Measurements from ENCODE around the gene PPP2R5D.
"Not testable (repeated sequence)": the region's sequence is repeated elsewhere in the genome, so short reads cannot be mapped to it uniquely, and the experiment has no call there.

Gene PPP2R5D

GRCh38 chr6:43040542-43041257 lies 56.3 kb downstream of the PPP2R5D start:
- H3K4me3 ChIP-seq (replicated peaks; ENCODE audit: low read depth, low read length), result no peak overlapping the region
- TF ChIP-seq CTCF (IDR thresholded peaks at IDR 0.05; ENCODE audit: insufficient read depth, low read length, poor library complexity, severe bottlenecking), result no peak
- no peaks in the 10 kb centered on the region for H3K27me3 ChIP-seq (replicated peaks; ENCODE audit: control insufficient read depth, insufficient read depth, low read length)
- H3K36me3 ChIP-seq (ENCODE audit: control insufficient read depth, insufficient read depth, low read length), result peaks cover 34% of the 10 kb centered on the region
- DNase-seq (ENCODE audit: extremely low read depth, insufficient read length), result no peak

GRCh38 chr6:43041475-43041874 lies 57.1 kb downstream of the PPP2R5D start:
- DNase-seq (ENCODE audit: extremely low read depth, insufficient read length); H3K4me3 ChIP-seq (replicated peaks; ENCODE audit: low read depth, low read length); H3K27me3 ChIP-seq (replicated peaks; ENCODE audit: control insufficient read depth, insufficient read depth, low read length): not testable (repeated sequence)
- peaks cover 35% of the 10 kb centered on the region for H3K36me3 ChIP-seq (ENCODE audit: control insufficient read depth, insufficient read depth, low read length)

DNA sequence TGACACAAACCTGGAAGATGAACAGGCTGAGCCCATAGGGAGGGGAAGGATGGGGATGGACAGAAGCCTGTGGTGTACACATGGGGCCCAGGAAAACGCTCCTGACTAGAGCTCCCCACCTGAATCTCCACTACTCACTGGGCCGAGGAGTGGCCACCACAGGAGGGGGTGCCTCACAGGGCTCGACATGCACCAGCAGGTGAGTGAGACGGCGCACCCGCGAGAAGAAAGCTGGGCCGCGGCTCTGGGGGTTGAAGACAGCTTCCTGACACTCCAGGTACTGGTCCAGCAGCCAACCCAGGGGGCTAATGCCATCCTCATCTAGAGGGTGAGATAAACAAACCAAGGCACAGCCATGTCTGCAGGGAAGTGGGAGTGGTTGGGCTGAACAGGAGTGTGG lies 58.9 kb downstream of the PPP2R5D start:
- DNase-seq (ENCODE audit: extremely low read depth, insufficient read length), result no peak
- H3K27me3 ChIP-seq (replicated peaks; ENCODE audit: control insufficient read depth, insufficient read depth, low read length), result no peaks in the 10 kb centered on the region
- peaks cover 34% of the 10 kb centered on the region for H3K36me3 ChIP-seq (ENCODE audit: control insufficient read depth, insufficient read depth, low read length)
- no peak overlapping the region for H3K4me3 ChIP-seq (replicated peaks; ENCODE audit: low read depth, low read length)
- no peak for TF ChIP-seq CTCF (IDR thresholded peaks at IDR 0.05; ENCODE audit: insufficient read depth, low read length, poor library complexity, severe bottlenecking)

DNA sequence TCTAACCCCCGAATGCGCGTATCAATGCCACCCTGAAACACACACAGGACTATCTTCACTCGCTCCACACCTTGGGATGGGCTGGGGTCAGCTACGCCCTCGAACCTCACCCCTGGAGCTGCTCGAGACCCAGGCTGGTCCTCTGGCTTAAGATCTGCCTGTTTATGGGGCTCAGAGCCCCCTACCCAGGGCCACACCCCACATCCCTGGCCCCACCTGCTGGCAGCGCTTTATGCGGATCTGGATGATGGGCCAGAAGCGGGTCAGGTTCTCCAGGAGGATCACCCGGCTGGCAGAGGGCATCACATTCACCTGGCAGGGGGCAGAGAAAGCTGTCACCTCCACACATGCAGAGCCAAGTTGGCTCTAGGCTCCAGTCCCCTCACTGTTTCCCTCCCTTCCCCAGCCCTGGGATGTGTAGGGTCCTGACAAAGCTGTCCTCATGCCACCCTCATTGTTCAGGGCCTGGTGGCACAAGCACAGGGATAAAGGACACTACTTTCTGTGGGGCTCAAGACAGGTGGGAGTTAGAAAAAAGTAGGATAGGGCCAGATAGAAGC lies 61.1 kb downstream of the PPP2R5D start:
- Histone ChIP-seq H3K36me3 (ENCODE audit: control insufficient read depth, insufficient read depth, low read length) (peaks cover 40% of the 10 kb centered on the region), H3K27me3 (replicated peaks; ENCODE audit: control insufficient read depth, insufficient read depth, low read length) (no peaks in the 10 kb centered on the region), H3K4me3 (replicated peaks; ENCODE audit: low read depth, low read length) (no peak overlapping the region)
- no peak for DNase-seq (ENCODE audit: extremely low read depth, insufficient read length)
- no peak for TF ChIP-seq CTCF (IDR thresholded peaks at IDR 0.05; ENCODE audit: insufficient read depth, low read length, poor library complexity, severe bottlenecking)

DNA sequence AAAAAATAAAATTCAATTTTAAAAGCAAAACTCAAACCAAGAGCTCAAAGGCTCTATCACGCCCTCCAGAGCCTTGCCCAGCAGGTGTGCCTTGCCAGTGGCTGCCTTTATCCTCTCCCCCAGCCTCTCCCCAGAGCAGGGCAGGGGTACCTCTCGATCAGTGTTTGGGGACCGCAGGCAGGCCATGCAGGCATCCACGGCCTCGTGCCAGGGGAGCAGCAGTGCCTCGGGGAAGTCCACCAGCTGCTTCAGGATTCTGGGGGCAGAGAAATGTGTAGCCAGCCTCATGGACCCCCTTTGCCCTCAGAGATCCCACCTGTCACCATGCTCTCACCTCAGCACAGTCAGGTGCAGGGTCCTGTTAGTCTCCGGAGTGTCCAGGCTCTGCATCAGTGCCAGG lies 63.6 kb downstream of the PPP2R5D start:
- TF ChIP-seq CTCF (IDR thresholded peaks at IDR 0.05; ENCODE audit: insufficient read depth, low read length, poor library complexity, severe bottlenecking), result no peak
- peaks cover 34% of the 10 kb centered on the region for H3K36me3 ChIP-seq (ENCODE audit: control insufficient read depth, insufficient read depth, low read length)
- DNase-seq (ENCODE audit: extremely low read depth, insufficient read length), result no peak

GRCh38 chr6:43050981-43051380 lies 66.6 kb downstream of the PPP2R5D start:
- TF ChIP-seq CTCF (IDR thresholded peaks at IDR 0.05; ENCODE audit: insufficient read depth, low read length, poor library complexity, severe bottlenecking), result no peak
- no peak overlapping the region for H3K4me3 ChIP-seq (replicated peaks; ENCODE audit: low read depth, low read length)
- H3K27me3 ChIP-seq (replicated peaks; ENCODE audit: control insufficient read depth, insufficient read depth, low read length), result no peaks in the 10 kb centered on the region
- H3K36me3 ChIP-seq (ENCODE audit: control insufficient read depth, insufficient read depth, low read length), result peaks cover 25% of the 10 kb centered on the region
- no peak for DNase-seq (ENCODE audit: extremely low read depth, insufficient read length)

More for the DNA sequence above, 63.6 kb downstream of the PPP2R5D start:
- no peak overlapping the region for H3K4me3 ChIP-seq (replicated peaks; ENCODE audit: low read depth, low read length)
- no peaks in the 10 kb centered on the region for H3K27me3 ChIP-seq (replicated peaks; ENCODE audit: control insufficient read depth, insufficient read depth, low read length)

Measured in GM06990 (cell line).